Measurements from ENCODE around the gene MAMDC4. TPM values are rescaled to one million over a fixed set of nuclear protein-coding genes. Genes with fewer than 3 reads are reported as not detected.

MAMDC4 gene
- total and polyA plus RNA-seq, 2 of the 13 experiments (the other 11 are each of a cell fraction or from before 2014, with no cell fraction given) = 6.0 to 6.8 TPM

GRCh38 chr9:136848393-136849037 lies 3.6 kb upstream of the MAMDC4 start (continued):
- TF ChIP-seq, protein P1, sequence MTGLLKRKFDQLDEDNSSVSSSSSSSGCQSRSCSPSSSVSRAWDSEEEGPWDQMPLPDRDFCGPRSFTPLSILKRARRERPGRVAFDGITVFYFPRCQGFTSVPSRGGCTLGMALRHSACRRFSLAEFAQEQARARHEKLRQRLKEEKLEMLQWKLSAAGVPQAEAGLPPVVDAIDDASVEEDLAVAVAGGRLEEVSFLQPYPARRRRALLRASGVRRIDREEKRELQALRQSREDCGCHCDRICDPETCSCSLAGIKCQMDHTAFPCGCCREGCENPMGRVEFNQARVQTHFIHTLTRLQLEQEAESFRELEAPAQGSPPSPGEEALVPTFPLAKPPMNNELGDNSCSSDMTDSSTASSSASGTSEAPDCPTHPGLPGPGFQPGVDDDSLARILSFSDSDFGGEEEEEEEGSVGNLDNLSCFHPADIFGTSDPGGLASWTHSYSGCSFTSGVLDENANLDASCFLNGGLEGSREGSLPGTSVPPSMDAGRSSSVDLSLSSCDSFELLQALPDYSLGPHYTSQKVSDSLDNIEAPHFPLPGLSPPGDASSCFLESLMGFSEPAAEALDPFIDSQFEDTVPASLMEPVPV (CRISPR knock-in tag; IDR thresholded peaks at IDR 0.05) = no peak
- TF ChIP-seq SP5 (CRISPR knock-in tag; IDR thresholded peaks at IDR 0.05; ENCODE audit: borderline replicate concordance, low read depth) = 0 out of 2 replicates have a peak, but pooled peaks have one; percentile 24
- TF ChIP-seq ZNF841 (CRISPR knock-in tag; IDR thresholded peaks at IDR 0.05; ENCODE audit: borderline replicate concordance) = peak; percentile 27; the same call in 1 of the 2 replicates
- TF ChIP-seq ZFP1 (CRISPR knock-in tag; IDR thresholded peaks at IDR 0.05) = peak; percentile 41; the same call in 1 of the 2 replicates
- no peak for TF ChIP-seq NPAS2 (CRISPR knock-in tag; IDR thresholded peaks at IDR 0.05; ENCODE audit: borderline replicate concordance)
- TF ChIP-seq ZNF772 (CRISPR knock-in tag; IDR thresholded peaks at IDR 0.05) = no peak
- TF ChIP-seq, protein P2, sequence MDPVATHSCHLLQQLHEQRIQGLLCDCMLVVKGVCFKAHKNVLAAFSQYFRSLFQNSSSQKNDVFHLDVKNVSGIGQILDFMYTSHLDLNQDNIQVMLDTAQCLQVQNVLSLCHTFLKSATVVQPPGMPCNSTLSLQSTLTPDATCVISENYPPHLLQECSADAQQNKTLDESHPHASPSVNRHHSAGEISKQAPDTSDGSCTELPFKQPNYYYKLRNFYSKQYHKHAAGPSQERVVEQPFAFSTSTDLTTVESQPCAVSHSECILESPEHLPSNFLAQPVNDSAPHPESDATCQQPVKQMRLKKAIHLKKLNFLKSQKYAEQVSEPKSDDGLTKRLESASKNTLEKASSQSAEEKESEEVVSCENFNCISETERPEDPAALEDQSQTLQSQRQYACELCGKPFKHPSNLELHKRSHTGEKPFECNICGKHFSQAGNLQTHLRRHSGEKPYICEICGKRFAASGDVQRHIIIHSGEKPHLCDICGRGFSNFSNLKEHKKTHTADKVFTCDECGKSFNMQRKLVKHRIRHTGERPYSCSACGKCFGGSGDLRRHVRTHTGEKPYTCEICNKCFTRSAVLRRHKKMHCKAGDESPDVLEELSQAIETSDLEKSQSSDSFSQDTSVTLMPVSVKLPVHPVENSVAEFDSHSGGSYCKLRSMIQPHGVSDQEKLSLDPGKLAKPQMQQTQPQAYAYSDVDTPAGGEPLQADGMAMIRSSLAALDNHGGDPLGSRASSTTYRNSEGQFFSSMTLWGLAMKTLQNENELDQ (CRISPR knock-in tag; IDR thresholded peaks at IDR 0.05; ENCODE audit: borderline replicate concordance) = no peak
- TF ChIP-seq HOXA9 (CRISPR knock-in tag; IDR thresholded peaks at IDR 0.05; ENCODE audit: borderline replicate concordance) = peak; percentile 29; the same call in 1 of the 2 replicates
- no peak for TF ChIP-seq ZNF768 (CRISPR knock-in tag; IDR thresholded peaks at IDR 0.05)
- TF ChIP-seq, protein P3, sequence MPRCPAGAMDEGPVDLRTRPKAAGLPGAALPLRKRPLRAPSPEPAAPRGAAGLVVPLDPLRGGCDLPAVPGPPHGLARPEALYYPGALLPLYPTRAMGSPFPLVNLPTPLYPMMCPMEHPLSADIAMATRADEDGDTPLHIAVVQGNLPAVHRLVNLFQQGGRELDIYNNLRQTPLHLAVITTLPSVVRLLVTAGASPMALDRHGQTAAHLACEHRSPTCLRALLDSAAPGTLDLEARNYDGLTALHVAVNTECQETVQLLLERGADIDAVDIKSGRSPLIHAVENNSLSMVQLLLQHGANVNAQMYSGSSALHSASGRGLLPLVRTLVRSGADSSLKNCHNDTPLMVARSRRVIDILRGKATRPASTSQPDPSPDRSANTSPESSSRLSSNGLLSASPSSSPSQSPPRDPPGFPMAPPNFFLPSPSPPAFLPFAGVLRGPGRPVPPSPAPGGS (CRISPR knock-in tag; IDR thresholded peaks at IDR 0.05) = no peak
- TF ChIP-seq ZFP36L1 (CRISPR knock-in tag; IDR thresholded peaks at IDR 0.05) = peak; percentile 10; the same call in 1 of the 2 replicates
- no peak for TF ChIP-seq CCAR2 (optimal IDR thresholded peaks at IDR 0.05; ENCODE audit: low read depth, low read length)
- no peak for TF ChIP-seq ZNF558 (CRISPR knock-in tag; IDR thresholded peaks at IDR 0.05; ENCODE audit: borderline replicate concordance)
- peak; percentile 10; the same call in 1 of the 2 replicates for TF ChIP-seq ZNF790 (CRISPR knock-in tag; IDR thresholded peaks at IDR 0.05; ENCODE audit: borderline replicate concordance)
- TF ChIP-seq ASH2L (IDR thresholded peaks at IDR 0.05; ENCODE audit: insufficient read length, low read depth, low read length) = no peak
- peak; percentile 12; the same call in 1 of the 2 replicates for TF ChIP-seq ZNF607 (CRISPR knock-in tag; IDR thresholded peaks at IDR 0.05; ENCODE audit: borderline replicate concordance)
- no peak for TF ChIP-seq SIN3B (IDR thresholded peaks at IDR 0.05; ENCODE audit: low read length)
- TF ChIP-seq, protein P4, sequence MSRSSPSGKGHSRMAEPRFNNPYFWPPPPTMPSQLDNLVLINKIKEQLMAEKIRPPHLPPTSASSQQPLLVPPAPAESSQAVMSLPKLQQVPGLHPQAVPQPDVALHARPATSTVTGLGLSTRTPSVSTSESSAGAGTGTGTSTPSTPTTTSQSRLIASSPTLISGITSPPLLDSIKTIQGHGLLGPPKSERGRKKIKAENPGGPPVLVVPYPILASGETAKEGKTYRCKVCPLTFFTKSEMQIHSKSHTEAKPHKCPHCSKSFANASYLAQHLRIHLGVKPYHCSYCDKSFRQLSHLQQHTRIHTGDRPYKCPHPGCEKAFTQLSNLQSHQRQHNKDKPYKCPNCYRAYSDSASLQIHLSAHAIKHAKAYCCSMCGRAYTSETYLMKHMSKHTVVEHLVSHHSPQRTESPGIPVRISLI (CRISPR knock-in tag; IDR thresholded peaks at IDR 0.05; ENCODE audit: borderline replicate concordance) = no peak
- TF ChIP-seq FIP1L1 (IDR thresholded peaks at IDR 0.05; ENCODE audit: borderline replicate concordance, insufficient read depth, low read depth, low read length) = no peak
- peak; percentile 1; the same call in 1 of the 2 replicates for TF ChIP-seq MEIS2 (CRISPR knock-in tag; IDR thresholded peaks at IDR 0.05)
- no peak for TF ChIP-seq GABPA (IDR thresholded peaks at IDR 0.05; ENCODE audit: low read depth, low read length)
- no peak for TF ChIP-seq GABPA (CRISPR knock-in tag; IDR thresholded peaks at IDR 0.05; ENCODE audit: low read depth)
- TF ChIP-seq TMF1 (CRISPR knock-in tag; IDR thresholded peaks at IDR 0.05; ENCODE audit: low read depth) = no peak
- no peak for TF ChIP-seq HCFC1 (IDR thresholded peaks at IDR 0.05; ENCODE audit: low read depth, low read length)
